Retinal pigment epithelial cell (primary cell): ENCODE measurements around the gene MACF1.
A peak's percentile ranks its signal among the peaks of the same experiment; 100 is the strongest.

Experiments used
- DNase-seq: peaks from one replicate; pipeline ENCODE4 v3.0.0-alpha.2; 2010; ENCODE audit warnings: low read depth
- H3K4me3 ChIP-seq: 2 replicates; pipeline ENCODE4 v1.5.1; 2011; ENCODE audit warnings: mild to moderate bottlenecking, low read length, control low read depth, moderate library complexity
- TF ChIP-seq, protein P1 (sequence below): conservative IDR thresholded peaks from 2 replicates; pipeline ENCODE4 v1.5.1; 2011; ENCODE audit warnings: low read depth, low read length, control low read depth, inconsistent platforms

Gene MACF1

DNA sequence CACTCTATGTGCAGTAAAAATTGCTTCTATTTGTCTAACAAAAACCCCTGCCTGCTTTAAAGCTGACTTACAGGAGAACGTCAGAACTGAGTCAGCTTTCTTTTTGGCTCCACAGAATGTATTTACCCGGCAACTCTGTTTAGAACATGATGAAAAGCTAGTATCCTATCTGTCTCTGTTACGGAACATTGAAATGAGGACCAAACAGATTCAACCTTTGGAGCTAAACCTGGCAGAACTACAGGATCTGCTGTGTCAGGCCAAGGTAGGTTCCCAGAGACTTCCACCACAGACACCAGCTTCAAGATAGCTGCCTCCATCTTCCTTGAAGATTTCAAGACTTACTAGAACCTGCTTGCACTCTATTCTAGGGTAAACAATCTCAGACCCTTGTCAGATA lies 132.6 kb downstream of the MACF1 start:
- DNase-seq, result no peak
- TF ChIP-seq, protein P1, sequence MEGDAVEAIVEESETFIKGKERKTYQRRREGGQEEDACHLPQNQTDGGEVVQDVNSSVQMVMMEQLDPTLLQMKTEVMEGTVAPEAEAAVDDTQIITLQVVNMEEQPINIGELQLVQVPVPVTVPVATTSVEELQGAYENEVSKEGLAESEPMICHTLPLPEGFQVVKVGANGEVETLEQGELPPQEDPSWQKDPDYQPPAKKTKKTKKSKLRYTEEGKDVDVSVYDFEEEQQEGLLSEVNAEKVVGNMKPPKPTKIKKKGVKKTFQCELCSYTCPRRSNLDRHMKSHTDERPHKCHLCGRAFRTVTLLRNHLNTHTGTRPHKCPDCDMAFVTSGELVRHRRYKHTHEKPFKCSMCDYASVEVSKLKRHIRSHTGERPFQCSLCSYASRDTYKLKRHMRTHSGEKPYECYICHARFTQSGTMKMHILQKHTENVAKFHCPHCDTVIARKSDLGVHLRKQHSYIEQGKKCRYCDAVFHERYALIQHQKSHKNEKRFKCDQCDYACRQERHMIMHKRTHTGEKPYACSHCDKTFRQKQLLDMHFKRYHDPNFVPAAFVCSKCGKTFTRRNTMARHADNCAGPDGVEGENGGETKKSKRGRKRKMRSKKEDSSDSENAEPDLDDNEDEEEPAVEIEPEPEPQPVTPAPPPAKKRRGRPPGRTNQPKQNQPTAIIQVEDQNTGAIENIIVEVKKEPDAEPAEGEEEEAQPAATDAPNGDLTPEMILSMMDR, result no peak
- no peak overlapping the region for H3K4me3 ChIP-seq

DNA sequence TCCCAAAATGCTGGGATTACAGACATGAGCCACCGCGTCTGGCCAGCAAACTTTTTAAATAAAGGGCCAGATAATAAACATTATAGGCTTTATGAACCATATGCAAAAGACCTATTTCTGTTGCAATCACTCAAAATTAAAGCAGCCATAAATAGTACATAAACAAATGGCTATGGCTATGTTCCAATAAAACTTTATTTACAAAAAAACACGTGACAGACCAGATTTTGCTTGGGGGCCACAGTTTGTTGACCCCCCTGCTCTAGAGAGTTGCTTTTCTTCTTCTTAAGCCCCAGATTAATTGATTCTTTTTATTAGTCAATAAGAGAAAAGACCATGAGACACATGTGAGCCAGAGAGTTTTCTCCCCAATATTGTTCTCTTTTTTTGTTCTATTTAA lies 138.3 kb downstream of the MACF1 start:
- no peak for DNase-seq
- no peak overlapping the region for H3K4me3 ChIP-seq
- TF ChIP-seq, protein P1, result no peak

DNA sequence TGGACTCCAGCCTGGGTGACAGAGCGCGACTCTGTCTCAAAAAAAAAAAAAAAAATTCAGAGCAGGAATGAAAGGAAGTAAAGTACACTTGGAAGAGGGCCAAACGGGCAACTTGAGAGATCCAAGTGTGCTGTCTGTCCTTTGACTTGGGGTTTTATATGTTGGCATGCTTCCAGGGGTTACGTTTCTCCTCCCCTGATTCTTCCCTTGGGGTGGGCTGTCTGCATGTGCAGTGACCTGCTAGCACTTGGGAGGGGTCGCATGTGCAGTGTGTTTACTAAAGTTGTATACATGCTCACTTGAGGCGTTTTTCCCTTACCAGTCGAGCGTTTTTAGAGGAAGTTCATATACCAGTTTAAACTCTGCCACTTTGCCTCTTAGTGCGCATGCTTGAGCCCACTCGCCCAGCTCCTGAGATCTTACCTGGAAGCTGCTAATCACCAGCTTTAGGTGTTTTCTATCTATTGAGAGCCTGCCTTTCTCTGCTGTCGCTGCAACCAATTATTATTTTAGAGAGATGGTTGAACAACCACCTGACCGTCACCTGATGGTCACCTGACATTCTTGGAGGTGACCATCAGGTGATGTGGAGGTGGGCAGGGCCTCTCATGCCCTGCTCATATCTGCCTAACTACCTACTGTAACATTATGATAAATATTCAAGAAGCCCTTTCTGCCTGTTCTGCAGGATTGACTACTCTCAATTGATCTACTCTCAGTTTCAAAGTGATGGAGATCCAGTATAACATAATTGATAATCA lies 140.1 kb downstream of the MACF1 start:
- TF ChIP-seq, protein P1, result no peak
- no peak for DNase-seq
- no peak overlapping the region for H3K4me3 ChIP-seq

DNA sequence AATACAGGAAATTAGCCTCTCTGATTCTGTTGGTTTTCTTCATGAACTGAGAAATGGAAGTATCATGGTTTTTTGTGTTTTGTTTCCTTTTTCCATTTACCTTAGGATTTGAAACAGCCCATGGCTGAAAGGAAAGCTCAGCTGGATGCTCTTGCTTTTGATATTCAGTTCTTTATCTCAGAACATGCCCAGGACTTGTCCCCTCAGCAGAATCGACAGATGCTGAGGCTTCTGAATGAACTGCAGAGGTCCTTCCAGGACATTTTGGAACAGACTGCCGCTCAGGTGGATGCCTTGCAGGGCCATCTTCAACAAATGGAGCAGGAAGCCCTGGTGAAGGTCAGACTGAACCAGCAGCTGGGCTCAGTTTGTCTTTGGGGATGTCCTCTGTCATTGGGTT lies 142.4 kb downstream of the MACF1 start:
- TF ChIP-seq, protein P1, result no peak
- no peak for DNase-seq
- H3K4me3 ChIP-seq, result no peak overlapping the region

DNA sequence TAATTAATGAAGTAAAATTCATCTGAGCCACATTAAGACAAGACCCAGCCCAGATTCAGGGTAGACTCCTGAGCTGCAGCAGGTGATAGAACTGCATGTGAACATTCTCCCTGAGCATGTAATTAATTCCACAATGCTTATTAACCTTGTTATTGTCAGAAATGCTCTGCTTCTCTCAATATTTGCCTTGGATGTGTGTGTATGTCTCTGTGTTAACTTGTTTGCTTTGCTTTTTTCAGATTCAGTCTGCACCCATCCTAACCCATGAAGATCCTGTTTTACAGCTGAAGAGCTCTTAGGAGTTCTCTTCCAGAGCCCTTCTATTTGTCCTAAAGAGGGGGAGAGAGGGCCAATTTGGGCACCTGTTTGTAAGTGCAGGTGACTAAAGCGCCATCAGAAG lies 143.8 kb downstream of the MACF1 start:
- no peak overlapping the region for H3K4me3 ChIP-seq
- DNase-seq, result no peak
- TF ChIP-seq, protein P1, result no peak

DNA sequence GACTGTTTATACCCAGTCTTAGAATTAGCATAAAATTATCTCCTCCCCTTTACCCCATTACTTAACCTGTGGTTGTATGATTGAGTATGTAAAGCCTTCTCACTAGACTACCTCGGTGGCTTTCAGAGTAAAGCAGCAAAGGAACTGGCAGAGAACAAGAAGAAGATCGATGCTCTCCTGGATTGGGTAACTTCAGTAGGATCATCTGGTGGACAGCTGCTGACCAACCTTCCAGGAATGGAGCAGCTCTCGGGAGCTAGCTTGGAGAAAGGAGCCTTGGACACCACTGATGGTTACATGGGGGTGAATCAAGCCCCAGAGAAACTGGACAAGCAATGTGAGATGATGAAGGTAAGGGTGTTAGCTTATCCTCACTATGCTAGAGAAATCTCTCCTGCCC lies 148.4 kb downstream of the MACF1 start:
- TF ChIP-seq, protein P1, result no peak
- H3K4me3 ChIP-seq, result no peak overlapping the region
- DNase-seq, result no peak

DNA sequence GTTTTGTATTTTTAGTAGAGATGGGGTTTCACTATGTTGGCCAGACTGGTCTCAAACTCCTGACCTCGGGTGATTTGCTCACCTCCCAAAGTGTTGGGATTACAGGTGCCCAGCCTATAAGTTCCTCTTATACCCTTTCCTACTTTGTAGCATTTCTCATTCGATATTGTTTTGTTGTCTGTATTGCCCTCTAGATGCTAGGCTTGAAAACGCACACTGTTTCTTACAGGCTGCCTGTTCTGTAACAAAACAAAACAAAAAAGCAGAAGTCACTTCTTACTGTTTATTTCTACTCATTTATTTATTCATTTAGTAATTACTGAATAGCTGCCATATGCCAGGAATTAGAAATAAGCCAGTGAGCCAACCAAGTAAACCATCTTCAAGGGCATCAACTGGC lies 150.1 kb downstream of the MACF1 start:
- TF ChIP-seq, protein P1, result peak; percentile 15
- H3K4me3 ChIP-seq, result no peak overlapping the region
- DNase-seq, result no peak
